ENCODE results near the gene CFAP161.
"Not testable (repeated sequence)": the region's sequence is repeated elsewhere in the genome, so short reads cannot be mapped to it uniquely, and the experiment has no call there.

The CFAP161 gene

GRCh38 chr15:81107889-81108288, 26.2 kb upstream of the CFAP161 start:
- no peak for DNase-seq (ENCODE audit: low read depth, low spot score)

- no peak for DNase-seq (ENCODE audit: low read depth, low spot score)
Observed at GRCh38 chr15:81108427-81108826, 25.6 kb upstream of the CFAP161 start.

- DNase-seq (ENCODE audit: low read depth, low spot score) = no peak
Observed at GRCh38 chr15:81111018-81111417, 23.1 kb upstream of the CFAP161 start.

GRCh38 chr15:81111510-81112470, 22.3 kb upstream of the CFAP161 start:
- no peak for DNase-seq (ENCODE audit: low read depth, low spot score)

- DNase-seq (ENCODE audit: low read depth, low spot score) = no peak
Observed at GRCh38 chr15:81113204-81113657, 20.8 kb upstream of the CFAP161 start.

- DNase-seq (ENCODE audit: low read depth, low spot score) = no peak
Observed at GRCh38 chr15:81113861-81114291, 20.2 kb upstream of the CFAP161 start.

GRCh38 chr15:81115054-81115939, 18.8 kb upstream of the CFAP161 start:
- no peak for DNase-seq (ENCODE audit: low read depth, low spot score)

GRCh38 chr15:81117136-81117535, 16.9 kb upstream of the CFAP161 start:
- no peak for DNase-seq (ENCODE audit: low read depth, low spot score)

GRCh38 chr15:81117581-81117980, 16.5 kb upstream of the CFAP161 start:
- no peak for DNase-seq (ENCODE audit: low read depth, low spot score)

- DNase-seq (ENCODE audit: low read depth, low spot score) = no peak
Observed at GRCh38 chr15:81118361-81118760, 15.7 kb upstream of the CFAP161 start.

- no peak for DNase-seq (ENCODE audit: low read depth, low spot score)
Observed at GRCh38 chr15:81120069-81120468, 14.0 kb upstream of the CFAP161 start.

GRCh38 chr15:81126892-81127291, 7.2 kb upstream of the CFAP161 start:
- no peak for DNase-seq (ENCODE audit: low read depth, low spot score)

GRCh38 chr15:81141478-81141877, 7.4 kb downstream of the CFAP161 start:
- DNase-seq (ENCODE audit: low read depth, low spot score) = not testable (repeated sequence)

GRCh38 chr15:81146006-81146405, 11.9 kb downstream of the CFAP161 start:
- no peak for DNase-seq (ENCODE audit: low read depth, low spot score)

- no peak for DNase-seq (ENCODE audit: low read depth, low spot score)
Observed at GRCh38 chr15:81146466-81146865, 12.4 kb downstream of the CFAP161 start.

- no peak for DNase-seq (ENCODE audit: low read depth, low spot score)
Observed at GRCh38 chr15:81151389-81151788, 17.3 kb downstream of the CFAP161 start.

GRCh38 chr15:81152339-81152738, 18.3 kb downstream of the CFAP161 start:
- no peak for DNase-seq (ENCODE audit: low read depth, low spot score)

GRCh38 chr15:81152799-81153198, 18.7 kb downstream of the CFAP161 start:
- no peak for DNase-seq (ENCODE audit: low read depth, low spot score)

GRCh38 chr15:81155375-81156218, 21.5 kb downstream of the CFAP161 start:
- no peak for DNase-seq (ENCODE audit: low read depth, low spot score)

- DNase-seq (ENCODE audit: low read depth, low spot score) = no peak
Observed at GRCh38 chr15:81156324-81156723, 22.3 kb downstream of the CFAP161 start.

- DNase-seq (ENCODE audit: low read depth, low spot score) = no peak
Observed at GRCh38 chr15:81157195-81157938, 23.3 kb downstream of the CFAP161 start.
